Brain microvascular endothelial cell (primary cell): ENCODE measurements around the gene ASCC2.
"Not testable (repeated sequence)": the region's sequence is repeated elsewhere in the genome, so short reads cannot be mapped to it uniquely, and the experiment has no call there.

Experiments used
- DNase-seq: peaks from one replicate; pipeline ENCODE4 v3.0.0-alpha.2; 2020
- H3K27ac ChIP-seq: fragments of 250-450 bp; sonication (Bioruptor Pico); 2 replicates; pipeline ENCODE4 v1.5.1; 2020; ENCODE audit warnings: mild to moderate bottlenecking, moderate library complexity
- H3K27me3 ChIP-seq: fragments of 250-450 bp; sonication (Bioruptor Pico); replicated peaks from 2 replicates; pipeline ENCODE4 v1.5.1; 2020; ENCODE audit warnings: mild to moderate bottlenecking
- H3K36me3 ChIP-seq: fragments of 250-450 bp; sonication (Bioruptor Pico); replicated peaks from 2 replicates; pipeline ENCODE4 v1.5.1; 2020; ENCODE audit warnings: mild to moderate bottlenecking
- H3K4me3 ChIP-seq: 2 replicates; pipeline ENCODE4 v1.5.1; 2011; ENCODE audit warnings: low read depth, mild to moderate bottlenecking, control low read depth, low read length, moderate library complexity
- CTCF ChIP-seq: IDR thresholded peaks from 2 replicates; pipeline ENCODE4 v1.5.1; 2011; ENCODE audit warnings: low read depth, mild to moderate bottlenecking, moderate library complexity, low read length, control low read depth, inconsistent platforms; ENCODE audit errors: missing control alignments
- in situ Hi-C: cut with HindIII; loops from 2 replicates; pipeline ENCODE4 v1.10.0; 2017; ENCODE audit warnings: low sequenced_read_pairs, low pct_ligation_motif_present

ASCC2 gene

DNA sequence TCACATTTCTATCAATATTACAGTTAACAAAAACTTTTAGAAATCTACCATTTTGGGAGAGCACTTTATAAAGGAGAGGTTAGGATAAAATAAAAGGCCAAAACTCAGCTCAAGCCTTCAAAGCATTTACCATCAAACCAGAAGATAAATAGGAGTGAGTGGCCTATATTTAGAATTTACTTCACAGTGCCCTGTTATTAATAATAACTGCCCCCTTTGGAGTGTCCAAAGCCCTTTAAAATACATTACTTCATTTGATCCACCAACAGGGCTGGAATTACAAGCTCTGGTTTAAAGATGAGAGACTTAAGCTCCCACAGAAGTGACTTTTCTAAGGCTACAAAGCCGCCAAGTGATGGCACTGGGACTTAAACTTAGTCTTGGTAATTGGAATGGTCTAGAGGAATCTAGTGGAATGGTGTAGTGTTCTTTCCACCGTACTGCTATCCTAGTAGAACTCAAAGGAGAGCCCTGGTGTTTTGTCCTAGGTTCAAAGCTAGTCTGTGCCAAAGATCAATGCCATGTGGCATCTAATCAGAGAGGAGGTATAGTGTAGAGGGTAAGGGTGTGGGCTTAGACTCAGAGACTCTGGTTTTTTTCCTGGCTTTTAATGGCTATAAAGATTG is 23.7 kb upstream of the ASCC2 start:
- DNase-seq, result no peak
- H3K4me3 ChIP-seq, result no peak overlapping the region
- no peak overlapping the region for H3K27ac ChIP-seq
- H3K27me3 ChIP-seq, result no peaks in the 10 kb centered on the region
- H3K36me3 ChIP-seq, result no peaks in the 10 kb centered on the region
- TF ChIP-seq CTCF, result no peak
- in situ Hi-C loops, result no loop called here

DNA sequence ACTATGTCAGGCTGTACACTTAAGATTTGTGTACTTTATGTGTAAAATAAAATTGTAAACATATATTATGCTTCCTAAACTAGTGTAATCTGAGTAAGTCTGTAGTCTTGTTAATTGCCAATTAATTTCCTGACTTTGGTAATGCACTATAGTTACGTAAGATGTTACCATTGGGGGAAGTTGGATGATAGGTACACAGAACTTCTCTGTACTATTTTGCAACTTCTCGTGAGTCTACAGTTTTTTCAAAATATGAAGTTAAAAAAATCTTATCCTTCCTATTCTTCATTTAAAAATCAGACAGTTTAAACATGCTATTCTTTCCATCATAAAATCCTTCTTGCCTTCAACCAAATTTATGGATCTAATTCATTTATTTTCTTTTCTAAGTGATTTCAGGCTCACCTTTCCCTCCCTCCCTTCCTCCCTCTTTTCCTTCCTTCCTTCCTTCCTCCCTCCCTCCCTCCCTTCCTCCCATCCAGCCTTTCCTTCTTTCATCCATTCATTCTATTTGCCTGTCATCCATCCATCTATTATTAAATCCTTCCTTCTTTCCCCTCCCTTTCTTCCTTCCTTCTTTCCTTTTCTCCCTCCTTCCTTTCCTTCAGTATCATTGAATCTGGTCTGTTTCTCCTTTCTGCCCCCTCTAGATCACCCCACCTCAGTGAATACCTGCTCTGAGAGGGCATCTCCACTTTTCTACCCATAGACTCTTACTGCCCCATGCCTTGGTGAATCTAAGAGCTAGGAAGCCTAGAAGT is 22.1 kb upstream of the ASCC2 start:
- TF ChIP-seq CTCF, result no peak
- Histone ChIP-seq H3K4me3 (no peak overlapping the region), H3K27ac (no peak overlapping the region)

GRCh38 chr22:29859030-29859429 is 21.0 kb upstream of the ASCC2 start:
- H3K27me3 ChIP-seq, H3K36me3 ChIP-seq, H3K27ac ChIP-seq, in situ Hi-C loops, H3K4me3 ChIP-seq, DNase-seq: not testable (repeated sequence)

More for the DNA sequence above, 22.1 kb upstream of the ASCC2 start:
- Histone ChIP-seq H3K27me3 (no peaks in the 10 kb centered on the region), H3K36me3 (no peaks in the 10 kb centered on the region)
- no peak for DNase-seq
- in situ Hi-C loops, result no loop called here

- Histone ChIP-seq H3K36me3 (no peaks in the 10 kb centered on the region), H3K27ac (no peak overlapping the region), H3K27me3 (no peaks in the 10 kb centered on the region), H3K4me3 (no peak overlapping the region)
- DNase-seq, result no peak
- no peak for TF ChIP-seq CTCF
- in situ Hi-C loops, result no loop called here
Observed at GRCh38 chr22:29856496-29856895, 18.4 kb upstream of the ASCC2 start.

GRCh38 chr22:29855611-29856181 is 17.6 kb upstream of the ASCC2 start:
- no peak for TF ChIP-seq CTCF
- in situ Hi-C loops, result no loop called here

GRCh38 chr22:29854432-29854831 is 16.4 kb upstream of the ASCC2 start:
- no peak for DNase-seq

More at GRCh38 chr22:29855611-29856181, 17.6 kb upstream of the ASCC2 start:
- Histone ChIP-seq H3K27ac (no peak overlapping the region), H3K27me3 (no peaks in the 10 kb centered on the region), H3K36me3 (no peaks in the 10 kb centered on the region), H3K4me3 (no peak overlapping the region)
- DNase-seq, result no peak

More at GRCh38 chr22:29854432-29854831, 16.4 kb upstream of the ASCC2 start:
- in situ Hi-C loops, result no loop called here
- Histone ChIP-seq H3K4me3 (no peak overlapping the region), H3K27ac (no peak overlapping the region), H3K27me3 (no peaks in the 10 kb centered on the region), H3K36me3 (no peaks in the 10 kb centered on the region)
- TF ChIP-seq CTCF, result no peak
